GM21717 (cell line): ENCODE data around the gene TRPM6.
"Not testable (repeated sequence)": the region's sequence is repeated elsewhere in the genome, so short reads cannot be mapped to it uniquely, and the experiment has no call there.

ENCODE experiments used
- ATAC-seq: cut with Tn5 transposase; IDR thresholded peaks from one replicate; pipeline ENCODE4 v1.9.1; 2021; ENCODE audit warnings: mild to moderate bottlenecking, moderate library complexity; ENCODE audit not compliant: unreplicated experiment

TRPM6 gene

GRCh38 chr9:74887041-74887980 lies at the start of gene TRPM6:
TRPM6 (minus strand) TSS chr9:74887921; CDS start chr9:74887856, 65 bp downstream.
- ATAC-seq: peak; percentile 55

GRCh38 chr9:74935008-74935407 lies 47.3 kb upstream of the TRPM6 start:
- ATAC-seq: no peak

- no peak for ATAC-seq
These were observed 34.0 kb upstream of the TRPM6 start for GRCh38 chr9:74921737-74922136.

DNA sequence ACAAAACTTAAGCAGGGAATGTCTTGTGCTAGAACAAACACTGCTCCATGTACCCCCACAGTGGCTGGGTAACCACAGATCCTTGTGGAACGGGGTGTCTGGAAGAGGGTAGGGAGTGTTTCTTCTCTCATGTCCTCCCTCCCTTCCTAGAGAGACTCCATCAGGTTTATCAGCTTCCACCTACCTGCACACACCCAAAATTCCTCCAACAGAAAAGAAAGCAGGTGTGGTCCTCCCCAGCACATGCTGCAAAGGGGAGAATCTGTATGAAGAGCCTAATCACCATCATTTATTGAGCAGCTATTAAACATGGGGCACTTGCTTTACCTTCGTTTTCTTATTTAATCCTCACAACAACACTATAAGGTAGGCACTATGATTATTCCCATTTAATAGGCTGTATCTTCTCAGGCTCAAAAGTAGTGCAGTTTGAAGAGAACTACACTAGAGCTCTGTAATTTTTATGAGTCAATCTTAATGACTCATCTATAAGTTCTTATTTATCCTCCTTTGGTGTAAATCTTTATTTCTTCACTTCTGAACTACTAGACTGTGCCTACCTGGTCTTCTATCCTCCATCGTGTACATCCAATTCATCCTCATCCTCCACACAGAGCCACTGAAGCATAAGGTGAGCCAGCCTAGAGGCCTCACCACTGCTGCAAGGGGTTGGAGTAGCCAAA lies 33.4 kb upstream of the TRPM6 start:
- ATAC-seq: no peak

DNA sequence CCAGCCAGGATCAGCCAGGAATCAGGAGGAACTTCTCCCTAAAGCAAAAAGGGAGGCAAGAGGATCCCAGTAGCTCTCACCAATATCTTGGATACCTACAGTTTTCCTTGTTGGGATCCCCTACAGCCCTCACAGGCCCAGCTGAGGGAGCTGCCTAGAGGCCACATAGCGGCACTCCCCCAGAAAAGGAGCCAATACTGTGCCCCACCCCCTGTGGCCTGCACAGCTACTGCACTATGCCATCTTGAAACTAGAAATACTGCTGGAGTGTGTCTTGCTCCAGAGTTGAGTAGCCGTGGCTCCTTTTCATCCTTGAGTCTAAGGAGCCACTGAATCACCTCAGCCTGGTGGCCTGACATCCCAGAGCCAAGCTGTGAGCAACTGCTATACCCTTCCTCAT lies 22.3 kb upstream of the TRPM6 start:
- no peak for ATAC-seq

- ATAC-seq: no peak
These were observed 20.9 kb upstream of the TRPM6 start for GRCh38 chr9:74908665-74909064.

- no peak for ATAC-seq
These were observed 19.4 kb upstream of the TRPM6 start for GRCh38 chr9:74907085-74907484.

DNA sequence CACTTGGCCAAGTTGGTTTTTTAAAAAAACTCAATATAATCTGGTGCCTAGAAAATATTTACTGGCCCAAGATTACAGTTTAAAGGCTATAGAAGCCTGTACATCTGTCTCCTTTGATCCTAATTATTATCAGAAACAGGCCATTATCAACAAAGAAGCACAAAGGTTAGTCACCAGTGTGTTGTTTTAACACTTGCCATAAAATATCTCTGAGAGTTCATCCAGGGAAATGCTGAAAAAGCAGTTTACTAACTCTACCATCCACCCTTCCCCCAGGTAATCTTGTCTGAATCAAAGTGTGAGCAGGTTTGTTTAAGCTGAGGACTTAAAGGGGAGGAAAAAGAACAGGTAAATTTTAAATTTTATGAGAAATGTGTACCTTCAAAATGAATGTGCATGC lies 13.3 kb upstream of the TRPM6 start:
- ATAC-seq: no peak

DNA sequence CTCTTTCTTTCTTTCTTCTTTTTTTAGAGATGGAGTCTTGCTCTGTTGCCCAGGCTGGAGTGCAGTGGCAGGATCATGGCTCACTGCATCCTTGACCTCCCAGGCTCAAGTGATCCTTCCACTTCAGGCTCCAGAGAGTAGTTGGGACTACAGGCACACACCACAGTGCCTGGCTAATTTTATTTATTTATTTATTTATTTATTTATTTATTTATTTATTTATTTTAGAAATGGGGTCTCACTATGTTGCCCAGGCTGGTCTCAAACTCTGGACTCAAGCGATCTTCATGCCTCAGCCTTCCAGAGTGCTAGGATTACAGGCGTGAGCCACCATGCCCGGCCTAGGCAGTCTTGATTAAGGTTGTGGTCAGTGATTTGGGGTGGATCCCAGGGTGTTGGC lies 728 bp upstream of the TRPM6 start:
- ATAC-seq: not testable (repeated sequence)

GRCh38 chr9:74887981-74888370 lies 255 bp upstream of the TRPM6 start:
- ATAC-seq: no peak

GRCh38 chr9:74876382-74876949 lies 11.3 kb downstream of the TRPM6 start:
- no peak for ATAC-seq

DNA sequence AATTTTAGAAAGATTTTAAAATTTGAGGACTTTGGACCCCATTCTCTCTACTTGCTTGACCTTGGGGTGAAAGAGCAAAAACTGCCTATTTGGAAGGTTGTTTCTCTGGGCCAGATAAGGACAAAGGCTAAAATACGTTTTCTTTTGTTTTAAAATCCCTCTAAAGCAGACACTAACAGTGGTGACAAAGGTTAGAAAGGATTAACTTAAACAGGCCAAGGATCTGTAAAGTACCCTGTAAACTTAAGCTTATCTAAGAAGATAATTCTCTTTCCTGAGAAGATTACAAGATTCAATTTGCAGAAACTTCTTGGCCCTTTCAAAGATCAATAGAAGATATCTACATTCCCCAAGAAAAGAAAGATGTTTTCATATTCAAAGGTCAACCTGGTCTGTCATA lies 12.1 kb downstream of the TRPM6 start:
- no peak for ATAC-seq

- ATAC-seq: no peak
These were observed 13.5 kb downstream of the TRPM6 start for GRCh38 chr9:74874220-74874619.

DNA sequence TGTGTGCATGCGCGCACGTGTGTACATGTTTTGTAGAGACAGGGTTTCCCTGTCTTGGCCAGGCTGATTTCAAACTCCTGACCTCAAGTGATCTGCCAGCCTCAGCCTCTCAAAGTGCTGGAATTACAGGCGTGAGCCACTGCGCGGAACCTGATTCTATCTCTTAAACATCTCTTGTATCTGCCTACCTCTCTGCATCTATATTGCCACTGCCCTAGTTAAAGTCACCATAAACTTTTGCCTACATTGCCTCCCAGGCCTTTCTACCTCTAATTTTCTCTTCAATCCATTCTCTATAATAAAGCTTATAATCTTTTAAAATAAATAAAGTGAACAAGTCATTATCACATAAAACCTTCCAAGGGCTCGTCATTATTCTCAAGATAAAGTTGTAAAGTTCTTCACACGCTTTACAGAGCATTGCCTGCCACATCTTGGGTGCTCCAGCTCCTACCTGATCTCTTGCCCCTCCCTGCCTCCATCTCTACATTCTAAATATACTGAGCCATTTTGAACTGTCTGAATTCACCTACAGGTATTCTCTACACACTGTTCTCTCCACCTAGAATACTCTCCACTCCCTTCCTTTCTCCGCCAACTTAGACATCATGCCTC lies 15.0 kb downstream of the TRPM6 start:
- no peak for ATAC-seq

DNA sequence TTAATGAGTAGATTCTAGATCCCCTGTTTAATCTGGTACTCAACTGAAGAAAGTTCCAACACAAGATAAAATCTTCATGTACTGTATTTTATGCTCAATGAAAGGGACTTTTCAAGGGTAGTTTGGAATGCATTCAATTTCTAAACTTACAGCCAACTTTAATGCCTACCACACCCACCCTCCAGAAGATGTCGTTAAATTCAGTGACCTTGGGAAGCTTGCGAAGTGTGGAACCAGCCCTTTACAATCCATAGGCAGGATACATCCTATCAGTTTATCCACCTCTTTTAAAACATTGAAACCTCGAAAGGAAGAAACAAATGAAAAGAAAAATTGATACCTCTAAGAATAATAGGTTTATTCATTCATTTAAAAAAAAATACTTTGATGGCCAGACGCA lies 20.2 kb downstream of the TRPM6 start:
- ATAC-seq: no peak

DNA sequence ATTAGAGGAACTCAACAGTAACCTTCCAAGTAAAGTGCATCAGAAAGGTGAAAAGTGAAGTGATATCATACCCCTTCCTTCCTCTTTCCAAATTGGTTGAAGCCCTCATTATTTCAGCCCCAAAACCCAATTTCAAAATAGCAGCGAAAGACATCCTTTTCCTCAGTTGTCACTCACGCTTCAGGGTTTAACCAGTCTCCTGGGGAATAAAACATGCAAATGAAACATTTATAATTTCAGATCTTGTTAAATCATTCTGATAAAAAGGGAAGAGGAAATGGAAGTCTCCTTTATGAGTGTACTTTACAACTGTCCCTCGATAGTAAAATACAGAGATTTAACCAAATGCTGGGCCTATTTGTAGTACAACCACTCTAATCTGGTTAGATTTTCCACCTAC lies 22.5 kb downstream of the TRPM6 start:
- ATAC-seq: no peak

DNA sequence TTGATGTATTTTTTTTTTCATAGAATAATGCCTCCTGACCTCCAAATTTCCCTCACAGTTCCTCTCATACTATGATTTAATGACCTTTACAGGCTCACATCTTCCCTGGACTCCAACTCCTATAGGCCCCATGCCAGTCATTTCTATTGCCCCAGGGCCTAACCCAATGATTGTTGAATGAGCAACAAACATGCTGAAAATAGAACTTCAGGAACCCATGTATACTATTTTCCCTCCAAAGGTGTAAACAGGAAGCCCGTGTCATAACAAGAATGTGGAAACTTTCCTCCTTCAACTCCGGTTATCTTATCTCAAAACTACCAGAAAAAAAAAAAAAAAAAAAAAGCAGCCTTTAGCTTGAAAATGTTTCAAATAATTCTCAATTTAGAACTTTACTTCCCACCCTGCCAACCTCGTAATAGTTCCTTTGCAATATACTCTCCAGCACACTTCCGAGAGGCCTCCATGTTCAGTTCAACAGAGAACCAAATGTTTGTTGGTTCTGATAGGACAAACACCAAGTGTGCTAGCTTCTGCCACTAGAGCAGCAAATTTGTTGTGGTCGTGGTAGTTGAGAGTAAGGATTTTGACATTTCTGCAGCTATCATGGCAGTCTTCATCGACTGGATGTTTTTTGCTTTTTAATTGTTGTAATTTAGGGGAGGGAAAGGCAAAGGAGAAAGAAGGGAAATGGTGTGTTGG lies 25.8 kb downstream of the TRPM6 start:
- ATAC-seq: no peak

DNA sequence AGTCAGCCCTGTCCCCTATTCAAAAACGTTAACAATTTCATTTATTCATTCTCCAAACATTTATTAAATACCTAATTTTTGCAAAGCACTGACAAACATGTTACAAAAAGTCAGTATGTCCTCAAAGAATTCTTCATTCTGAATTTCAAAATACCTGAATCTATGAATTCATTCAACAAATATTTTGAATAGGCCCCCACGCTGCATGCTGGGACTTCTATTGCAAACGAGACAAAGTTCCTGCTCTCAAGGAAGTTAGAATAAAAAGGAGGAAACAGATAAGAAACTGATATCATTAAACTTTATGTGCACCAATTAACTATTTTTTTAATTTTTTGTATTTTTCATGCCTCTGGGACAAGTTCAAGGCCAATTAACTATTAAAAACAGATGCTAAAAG lies 26.6 kb downstream of the TRPM6 start:
- no peak for ATAC-seq

DNA sequence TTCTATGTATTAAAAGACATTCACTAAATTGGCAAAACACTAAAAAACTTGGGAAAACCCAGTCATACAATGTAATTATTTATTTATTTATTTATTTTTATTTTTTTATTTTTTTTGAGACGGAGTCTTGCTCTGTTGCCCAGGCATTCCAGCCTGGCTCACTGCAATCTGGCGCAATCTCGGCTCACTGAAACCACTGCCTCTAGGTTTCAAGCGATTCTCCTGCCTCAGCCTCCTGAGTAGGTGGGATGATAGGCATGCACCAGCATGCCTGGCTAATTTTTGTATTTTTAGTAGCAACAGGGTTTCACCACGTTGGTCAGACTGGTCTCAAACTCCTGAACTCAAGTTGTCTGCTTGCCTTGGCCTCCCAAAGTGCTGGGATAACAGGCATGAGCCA lies 27.5 kb downstream of the TRPM6 start:
- not testable (repeated sequence) for ATAC-seq

- ATAC-seq: no peak
These were observed 27.9 kb downstream of the TRPM6 start for GRCh38 chr9:74859786-74860185.
